Loucy (cell line): ENCODE measurements around the gene TACR2.

Experiments used
- H2AFZ ChIP-seq: fragments of 200-600 bp; sonication (generic); 2 replicates; pipeline ENCODE4 v1.6.0; 2016; ENCODE audit warnings: antibody characterized with exemption, mild to moderate bottlenecking, low read length, moderate library complexity
- H3F3A ChIP-seq: fragments of 200-600 bp; 2 replicates; pipeline ENCODE4 v1.6.0; 2016; ENCODE audit warnings: antibody characterized with exemption, low read depth, mild to moderate bottlenecking
- H3K27me3 ChIP-seq: fragments of 200-600 bp; sonication (generic); 2 replicates; pipeline ENCODE4 v1.6.1; 2014; ENCODE audit warnings: low read length, mild to moderate bottlenecking; ENCODE audit not compliant: insufficient read depth, poor library complexity, severe bottlenecking
- H3K36me3 ChIP-seq: fragments of 200-600 bp; sonication (generic); 2 replicates; pipeline ENCODE4 v1.6.1; 2016; ENCODE audit warnings: low read length; ENCODE audit not compliant: insufficient read depth
- H3K4me1 ChIP-seq: fragments of 200-600 bp; sonication (generic); 2 replicates; pipeline ENCODE4 v1.5.1; 2014; ENCODE audit warnings: low read length, mild to moderate bottlenecking; ENCODE audit not compliant: insufficient read depth, poor library complexity, severe bottlenecking
- H3K4me2 ChIP-seq: fragments of 200-600 bp; sonication (generic); 2 replicates; pipeline ENCODE4 v1.6.0; 2014; ENCODE audit warnings: antibody characterized with exemption, low read length, low read depth, mild to moderate bottlenecking; ENCODE audit not compliant: poor library complexity, severe bottlenecking
- H3K4me3 ChIP-seq: fragments of 200-600 bp; sonication (generic); 2 replicates; pipeline ENCODE4 v1.5.1; 2014; ENCODE audit warnings: low read length, mild to moderate bottlenecking, mixed read lengths; ENCODE audit not compliant: poor library complexity, severe bottlenecking
- H3K79me2 ChIP-seq: fragments of 200-600 bp; sonication (generic); 2 replicates; pipeline ENCODE4 v1.6.1; 2014; ENCODE audit warnings: low read length; ENCODE audit not compliant: insufficient read depth
- H3K9ac ChIP-seq: fragments of 200-600 bp; sonication (generic); 2 replicates; pipeline ENCODE4 v1.6.0; 2014; ENCODE audit warnings: mild to moderate bottlenecking, low read depth, low read length, moderate library complexity; ENCODE audit not compliant: poor library complexity, severe bottlenecking
- H3K9me2 ChIP-seq: fragments of 200-600 bp; sonication (generic); replicated peaks from 2 replicates; pipeline ENCODE4 v1.6.1; 2016; ENCODE audit warnings: low read depth, low read length, mixed read lengths
- H3K9me3 ChIP-seq: fragments of 200-600 bp; sonication (generic); 2 replicates; pipeline ENCODE4 v1.6.1; 2014; ENCODE audit warnings: mild to moderate bottlenecking, antibody characterized with exemption, low read length, low read depth; ENCODE audit not compliant: insufficient read depth
- H4K20me1 ChIP-seq: fragments of 200-600 bp; sonication (generic); 2 replicates; pipeline ENCODE4 v1.6.0; 2014; ENCODE audit warnings: antibody characterized with exemption, low read length, mild to moderate bottlenecking; ENCODE audit not compliant: insufficient read depth, poor library complexity, severe bottlenecking
- EZH2phosphoT487 ChIP-seq: fragments of 200-600 bp; IDR thresholded peaks from 2 replicates; pipeline ENCODE4 v1.6.1; 2018; ENCODE audit warnings: antibody characterized with exemption, mild to moderate bottlenecking, moderate library complexity, borderline replicate concordance
- TF ChIP-seq, protein P1 (sequence below): fragments of 200-600 bp; sonication (generic); conservative IDR thresholded peaks from 2 replicates; pipeline ENCODE4 v1.5.1; 2014; ENCODE audit warnings: mild to moderate bottlenecking, antibody characterized with exemption, low read length

Gene TACR2

DNA sequence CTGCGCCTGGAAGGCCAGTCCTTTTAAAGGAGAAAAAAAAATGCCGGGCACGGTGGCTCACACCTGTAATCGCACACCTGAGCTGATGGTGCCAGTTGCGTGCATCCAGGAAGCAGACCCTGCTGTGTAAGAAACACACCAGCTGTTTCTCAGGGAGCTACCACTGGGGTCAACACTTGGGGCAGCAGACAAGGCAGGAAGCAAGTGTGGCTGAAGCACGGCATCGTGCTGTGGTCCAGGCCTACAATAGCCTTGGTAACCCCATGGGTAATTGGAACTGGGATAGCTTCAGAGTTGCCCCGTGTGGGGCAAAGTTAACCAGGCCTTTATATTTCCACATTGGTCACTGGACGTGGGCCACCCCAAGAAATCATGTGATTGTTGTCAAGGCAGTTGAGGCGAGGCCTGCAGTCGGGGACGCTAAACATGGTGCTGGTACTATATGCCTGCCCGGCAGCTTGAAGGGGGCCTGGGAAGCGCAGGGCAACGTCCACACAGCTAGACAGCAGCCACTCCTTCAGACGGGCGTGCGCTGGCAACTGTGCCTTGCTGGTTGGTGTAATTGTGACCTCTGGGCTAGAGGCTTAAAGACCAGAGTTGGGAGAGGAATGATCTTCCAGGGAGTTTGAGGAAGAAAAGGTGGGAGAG is 2.5 kb upstream of the TACR2 start:
- no peak overlapping the region for H3K9ac ChIP-seq
- no peaks in the 10 kb centered on the region for H3K79me2 ChIP-seq
- no peaks in the 10 kb centered on the region for H3K9me3 ChIP-seq
- TF ChIP-seq EZH2phosphoT487, result no peak
- TF ChIP-seq, protein P1, sequence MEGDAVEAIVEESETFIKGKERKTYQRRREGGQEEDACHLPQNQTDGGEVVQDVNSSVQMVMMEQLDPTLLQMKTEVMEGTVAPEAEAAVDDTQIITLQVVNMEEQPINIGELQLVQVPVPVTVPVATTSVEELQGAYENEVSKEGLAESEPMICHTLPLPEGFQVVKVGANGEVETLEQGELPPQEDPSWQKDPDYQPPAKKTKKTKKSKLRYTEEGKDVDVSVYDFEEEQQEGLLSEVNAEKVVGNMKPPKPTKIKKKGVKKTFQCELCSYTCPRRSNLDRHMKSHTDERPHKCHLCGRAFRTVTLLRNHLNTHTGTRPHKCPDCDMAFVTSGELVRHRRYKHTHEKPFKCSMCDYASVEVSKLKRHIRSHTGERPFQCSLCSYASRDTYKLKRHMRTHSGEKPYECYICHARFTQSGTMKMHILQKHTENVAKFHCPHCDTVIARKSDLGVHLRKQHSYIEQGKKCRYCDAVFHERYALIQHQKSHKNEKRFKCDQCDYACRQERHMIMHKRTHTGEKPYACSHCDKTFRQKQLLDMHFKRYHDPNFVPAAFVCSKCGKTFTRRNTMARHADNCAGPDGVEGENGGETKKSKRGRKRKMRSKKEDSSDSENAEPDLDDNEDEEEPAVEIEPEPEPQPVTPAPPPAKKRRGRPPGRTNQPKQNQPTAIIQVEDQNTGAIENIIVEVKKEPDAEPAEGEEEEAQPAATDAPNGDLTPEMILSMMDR, result no peak
- H3K36me3 ChIP-seq, result no peaks in the 10 kb centered on the region
- no peaks in the 10 kb centered on the region for H3K4me1 ChIP-seq
- no peak overlapping the region for H3K4me3 ChIP-seq
- no peaks in the 10 kb centered on the region for H4K20me1 ChIP-seq
- H3K4me2 ChIP-seq, result no peak overlapping the region
- no peaks in the 10 kb centered on the region for H3F3A ChIP-seq
- H2AFZ ChIP-seq, result no peak overlapping the region
- no peaks in the 10 kb centered on the region for H3K27me3 ChIP-seq
- H3K9me2 ChIP-seq, result no peaks in the 10 kb centered on the region

DNA sequence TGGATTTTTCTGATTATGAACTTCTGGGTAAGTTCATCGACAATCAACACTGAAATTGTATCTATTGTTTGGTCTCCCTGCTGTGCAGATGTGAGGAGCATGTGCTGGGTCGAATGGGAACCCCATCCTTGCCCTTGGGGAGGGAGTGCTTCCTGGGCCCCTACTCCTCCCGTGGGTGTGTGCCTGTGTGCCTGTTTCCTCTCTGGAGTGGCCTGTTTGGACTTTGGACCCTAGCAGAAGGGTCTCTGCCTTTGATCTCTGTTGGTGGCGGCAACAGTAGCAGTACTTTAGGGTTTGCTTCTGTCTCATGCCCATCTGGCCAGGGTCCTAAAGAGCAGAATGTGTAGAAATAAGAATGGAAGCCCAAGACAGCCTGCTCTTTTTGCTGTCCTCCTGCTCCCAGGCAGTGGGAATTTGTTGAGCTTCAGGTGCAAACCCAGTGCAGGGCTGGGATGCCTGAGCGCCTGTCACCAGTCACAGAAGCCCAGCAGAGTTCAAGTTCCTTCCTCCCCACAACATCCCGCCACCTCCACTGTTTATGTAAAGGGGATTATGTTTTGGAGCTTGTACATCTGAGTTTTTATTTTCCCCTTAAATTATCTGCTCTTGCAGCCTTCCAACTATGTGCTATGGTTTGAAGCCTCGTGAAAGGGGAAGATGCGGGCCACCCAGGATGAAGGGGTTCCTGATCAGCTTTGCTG is 1.5 kb upstream of the TACR2 start:
- H3K79me2 ChIP-seq, result no peaks in the 10 kb centered on the region
- H3K4me2 ChIP-seq, result no peak overlapping the region
- H4K20me1 ChIP-seq, result no peaks in the 10 kb centered on the region
- no peaks in the 10 kb centered on the region for H3K9me3 ChIP-seq
- H2AFZ ChIP-seq, result no peak overlapping the region
- no peaks in the 10 kb centered on the region for H3K27me3 ChIP-seq
- no peaks in the 10 kb centered on the region for H3K4me1 ChIP-seq
- TF ChIP-seq EZH2phosphoT487, result no peak
- TF ChIP-seq, protein P1, result no peak
- H3F3A ChIP-seq, result no peaks in the 10 kb centered on the region
- H3K36me3 ChIP-seq, result no peaks in the 10 kb centered on the region
- no peak overlapping the region for H3K4me3 ChIP-seq
- H3K9ac ChIP-seq, result no peak overlapping the region
- H3K9me2 ChIP-seq, result no peaks in the 10 kb centered on the region

DNA sequence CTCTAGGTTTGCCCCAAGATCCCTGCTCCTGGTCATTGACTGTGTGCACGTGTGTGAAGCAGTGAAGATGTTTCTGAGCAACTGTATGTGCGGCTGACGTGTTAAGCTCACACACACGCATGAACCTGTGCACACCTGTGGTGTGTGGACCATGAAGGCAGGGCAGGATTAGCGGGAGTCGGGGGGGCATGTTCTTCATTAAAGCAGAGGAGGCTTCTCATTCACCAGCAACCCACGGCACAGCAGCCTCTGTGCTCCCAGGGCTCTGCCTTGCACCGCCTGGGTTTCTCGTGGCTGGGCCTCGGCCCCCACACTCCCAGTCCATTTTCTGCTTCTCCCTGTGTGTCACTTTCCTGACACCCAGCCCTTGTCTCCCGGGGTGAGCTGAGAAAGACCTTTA is 824 bp upstream of the TACR2 start:
- H3K4me1 ChIP-seq, result no peaks in the 10 kb centered on the region
- TF ChIP-seq, protein P1, result no peak
- TF ChIP-seq EZH2phosphoT487, result no peak
- no peak overlapping the region for H3K4me2 ChIP-seq
- H3K9me3 ChIP-seq, result no peaks in the 10 kb centered on the region
- no peaks in the 10 kb centered on the region for H3K27me3 ChIP-seq
- no peaks in the 10 kb centered on the region for H3K79me2 ChIP-seq
- H2AFZ ChIP-seq, result no peak overlapping the region
- no peaks in the 10 kb centered on the region for H3K36me3 ChIP-seq
- no peaks in the 10 kb centered on the region for H3F3A ChIP-seq
- H3K4me3 ChIP-seq, result no peak overlapping the region
- H4K20me1 ChIP-seq, result no peaks in the 10 kb centered on the region
- no peak overlapping the region for H3K9ac ChIP-seq
- H3K9me2 ChIP-seq, result no peaks in the 10 kb centered on the region
